Left lung (tissue), 10 donors: Measurements from ENCODE around the gene PHACTR2. TPM values are rescaled to one million over a fixed set of nuclear protein-coding genes. Genes with fewer than 3 reads are reported as not detected.
"Not testable (repeated sequence)": the region's sequence is repeated elsewhere in the genome, so short reads cannot be mapped to it uniquely, and the experiment has no call there.

Experiments
- ATAC-seq: fragments of 200-7000 bp; cut with Tn5 transposase; one replicate; pipeline ENCODE4 v1.9.1; 2020; ENCODE audit warnings: moderate library complexity
- DNase-seq, 4 donors: peaks; one replicate each; pipeline ENCODE4 v3.0.0-alpha.2; 2013 to 2020
- H3K27ac ChIP-seq, 2 donors: fragments of 200-600 bp; sonication (generic) in 1 of 2; one replicate each; pipeline versions ENCODE4 v1.5.0 to v1.8.0; 2020 to 2021
- H3K27me3 ChIP-seq, 2 donors: fragments of 200-600 bp; sonication (generic) in 1 of 2; one replicate each; pipeline versions ENCODE4 v1.5.0 to v1.8.0; 2020 to 2021
- H3K36me3 ChIP-seq, 2 donors: fragments of 200-600 bp; sonication (generic) in 1 of 2; one replicate each; pipeline versions ENCODE4 v1.5.0 to v1.8.0; 2020 to 2021
- H3K4me1 ChIP-seq, 2 donors: fragments of 200-600 bp; one replicate each; pipeline ENCODE4 v1.8.0; 2021
- H3K4me3 ChIP-seq, 2 donors: fragments of 200-600 bp; sonication (generic) in 1 of 2; one replicate each; pipeline versions ENCODE4 v1.5.0 to v1.8.0; 2020 to 2021; ENCODE audit warnings: mild to moderate bottlenecking in 1 of 2
- H3K9me3 ChIP-seq, 2 donors: fragments of 200-600 bp; sonication (generic) in 1 of 2; one replicate each; pipeline versions ENCODE4 v1.5.0 to v1.8.0; 2020 to 2021
- intact Hi-C, 2 donors: fragments of 100-400 bp; cut with DNase I; formaldehyde crosslinking; loops; one replicate each; pipeline versions ENCODE4 v1.11.2 to v1.14.2; 2022
- polyA plus RNA-seq, 6 donors: library from polyadenylated mRNA; unstranded; fragments of 120-200 nt; gene quantifications; one replicate each; pipeline ENCODE4 v1.2.1, GENCODE V29; 2013; ENCODE audit not compliant: insufficient read length in 6 of 6
- total RNA-seq, 2 donors: library from RNA; stranded (reverse); fragmentation: NEBNext Ultra II Directional; extraction: Animal tissue kit (Norgen Biotek cat#: 25700); gene quantifications; one replicate each; pipeline ENCODE4 v1.2.1, GENCODE V29; 2021
- TF ChIP-seq, protein P1 (sequence below), 2 donors: fragments of 200-600 bp; sonication (generic) in 1 of 2; IDR thresholded peaks; one replicate each; pipeline versions ENCODE4 v1.5.0 to v1.8.0; 2021; ENCODE audit warnings: antibody characterized with exemption in 2 of 2
- donor health status: DM: no; HTN: yes; CAD: no.
- donor health status: DM: no; HTN: no; CAD: no.

The PHACTR2 gene
- total and polyA plus RNA-seq, 8 donors, result 43.7 to 71.1 (median 49.8) TPM

DNA sequence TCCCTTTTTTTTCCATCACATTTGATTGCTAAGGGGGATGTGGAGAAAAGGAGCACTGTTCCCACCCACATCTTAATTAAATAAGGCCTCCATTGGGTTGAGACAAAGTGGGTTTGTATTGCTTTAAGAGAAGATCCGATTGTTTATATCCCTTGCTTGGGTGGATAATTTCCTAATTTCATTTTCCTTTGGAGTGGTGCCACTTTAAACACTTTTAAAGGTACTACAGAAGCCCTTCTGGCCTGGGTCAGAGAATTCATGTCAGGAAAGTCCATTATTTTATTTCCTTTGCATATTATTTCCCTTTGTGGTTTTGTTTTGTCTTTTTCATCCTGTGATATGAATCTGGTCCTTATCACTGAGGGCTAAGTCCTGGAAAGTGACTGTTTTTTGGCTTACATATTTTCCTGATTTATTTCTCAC is 56.9 kb downstream of the PHACTR2 start:
- H3K27ac ChIP-seq, result peak overlapping the region in 1 of 2 donors; percentile 19
- DNase-seq (no peak), ATAC-seq (peak; percentile 70)
- TF ChIP-seq, protein P1, sequence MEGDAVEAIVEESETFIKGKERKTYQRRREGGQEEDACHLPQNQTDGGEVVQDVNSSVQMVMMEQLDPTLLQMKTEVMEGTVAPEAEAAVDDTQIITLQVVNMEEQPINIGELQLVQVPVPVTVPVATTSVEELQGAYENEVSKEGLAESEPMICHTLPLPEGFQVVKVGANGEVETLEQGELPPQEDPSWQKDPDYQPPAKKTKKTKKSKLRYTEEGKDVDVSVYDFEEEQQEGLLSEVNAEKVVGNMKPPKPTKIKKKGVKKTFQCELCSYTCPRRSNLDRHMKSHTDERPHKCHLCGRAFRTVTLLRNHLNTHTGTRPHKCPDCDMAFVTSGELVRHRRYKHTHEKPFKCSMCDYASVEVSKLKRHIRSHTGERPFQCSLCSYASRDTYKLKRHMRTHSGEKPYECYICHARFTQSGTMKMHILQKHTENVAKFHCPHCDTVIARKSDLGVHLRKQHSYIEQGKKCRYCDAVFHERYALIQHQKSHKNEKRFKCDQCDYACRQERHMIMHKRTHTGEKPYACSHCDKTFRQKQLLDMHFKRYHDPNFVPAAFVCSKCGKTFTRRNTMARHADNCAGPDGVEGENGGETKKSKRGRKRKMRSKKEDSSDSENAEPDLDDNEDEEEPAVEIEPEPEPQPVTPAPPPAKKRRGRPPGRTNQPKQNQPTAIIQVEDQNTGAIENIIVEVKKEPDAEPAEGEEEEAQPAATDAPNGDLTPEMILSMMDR (IDR thresholded peaks at IDR 0.05), result no peak
- H3K27me3 ChIP-seq, result no peaks in the 10 kb centered on the region
- intact Hi-C loops, result no loop called here
- no peak overlapping the region for H3K4me3 ChIP-seq
- no peaks in the 10 kb centered on the region for H3K9me3 ChIP-seq
- H3K36me3 ChIP-seq, result no peaks in the 10 kb centered on the region
- H3K4me1 ChIP-seq, result peaks cover 9 to 54% of the 10 kb centered on the region in 2 donors

DNA sequence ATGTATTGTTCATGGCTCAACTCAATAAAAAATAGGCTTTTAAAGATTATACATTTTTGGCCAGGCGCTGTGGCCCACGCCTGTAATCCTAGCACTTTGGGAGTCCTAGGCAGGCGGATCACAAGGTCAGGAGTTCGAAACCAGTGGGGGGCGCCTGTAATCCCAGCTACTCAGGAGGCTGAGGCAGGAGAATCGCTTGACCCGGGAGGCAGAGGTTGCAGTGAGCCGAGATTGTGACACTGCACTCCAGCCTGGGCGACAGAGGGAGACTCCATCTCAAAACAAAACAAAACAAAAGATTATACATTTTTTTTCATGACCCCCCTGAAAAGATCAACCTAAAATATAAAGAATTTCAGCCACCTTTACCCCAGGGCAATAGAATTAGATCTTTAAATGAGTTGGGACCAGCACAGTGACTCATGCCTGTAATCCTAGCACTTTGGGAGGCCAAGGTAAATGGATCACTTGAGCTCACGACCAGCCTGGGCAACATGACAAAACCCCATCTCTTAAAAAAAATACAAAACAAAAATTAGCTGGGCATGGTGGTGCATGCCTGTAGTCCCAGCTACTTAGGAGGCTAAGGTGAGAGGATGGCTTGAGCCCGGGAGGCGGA is 60.4 kb downstream of the PHACTR2 start:
- DNase-seq, H3K9me3 ChIP-seq, H3K27me3 ChIP-seq, H3K27ac ChIP-seq, intact Hi-C loops, ATAC-seq, H3K36me3 ChIP-seq, H3K4me3 ChIP-seq: not testable (repeated sequence)
- H3K4me1 ChIP-seq, result peaks cover 18 to 68% of the 10 kb centered on the region in 2 donors

DNA sequence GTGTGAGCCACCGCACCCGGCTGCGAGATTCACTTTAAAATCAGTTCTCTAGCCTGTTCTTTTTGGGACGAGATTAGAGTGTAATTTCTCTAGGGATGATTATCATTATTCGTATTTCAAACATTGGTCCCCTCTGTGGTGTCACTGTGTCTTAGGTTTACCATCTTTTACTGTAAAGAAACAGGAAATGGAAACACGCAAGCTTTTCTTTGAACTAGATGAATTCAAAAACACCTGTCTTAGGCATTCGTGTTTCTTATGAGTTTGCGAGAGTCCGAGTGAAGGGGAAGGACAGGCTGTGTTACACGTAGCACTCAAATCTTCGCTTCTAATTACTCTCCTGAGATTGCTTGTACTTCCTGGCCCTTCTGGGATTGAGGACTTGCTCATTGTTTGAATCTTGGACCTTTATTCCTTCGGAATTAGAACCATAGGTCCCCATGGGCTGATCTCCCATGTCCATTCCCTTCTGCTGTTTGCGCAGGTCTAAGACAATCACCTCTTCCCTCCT is 61.6 kb downstream of the PHACTR2 start:
- ATAC-seq (no peak), DNase-seq (no peak)
- Histone ChIP-seq H3K27ac (no peak overlapping the region), H3K9me3 (no peaks in the 10 kb centered on the region), H3K27me3 (no peaks in the 10 kb centered on the region), H3K36me3 (no peaks in the 10 kb centered on the region), H3K4me1 (peaks cover 30 to 63% of the 10 kb centered on the region in 2 donors), H3K4me3 (no peak overlapping the region)
- TF ChIP-seq, protein P1 (IDR thresholded peaks at IDR 0.05), result no peak
- intact Hi-C loops, result no loop called here

DNA sequence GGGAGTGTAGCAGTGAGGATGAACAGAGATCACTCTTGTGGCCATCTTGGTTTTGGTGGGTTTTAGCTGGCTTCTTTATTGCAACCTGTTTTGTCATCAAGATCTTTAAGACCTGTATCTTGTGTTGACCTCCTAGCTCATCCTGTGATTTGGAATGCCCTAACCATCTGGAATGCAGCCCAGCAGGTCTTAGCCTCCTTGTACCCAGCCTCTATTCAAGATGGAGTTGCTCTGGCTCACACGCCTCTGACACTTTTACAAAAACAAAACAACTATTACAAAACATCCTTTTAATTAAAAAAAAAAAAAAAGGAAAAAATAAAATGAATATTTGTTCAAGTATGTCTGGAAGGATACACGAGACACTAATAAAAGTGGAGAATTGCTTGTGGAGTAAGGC is 62.4 kb downstream of the PHACTR2 start:
- no peaks in the 10 kb centered on the region for H3K36me3 ChIP-seq
- no peak for DNase-seq
- no peak overlapping the region for H3K27ac ChIP-seq
- H3K9me3 ChIP-seq, result no peaks in the 10 kb centered on the region
- no peaks in the 10 kb centered on the region for H3K27me3 ChIP-seq
- TF ChIP-seq, protein P1 (IDR thresholded peaks at IDR 0.05), result no peak
- ATAC-seq, result no peak
- intact Hi-C loops, result no loop called here
- H3K4me1 ChIP-seq, result peaks cover 34 to 63% of the 10 kb centered on the region in 2 donors
- no peak overlapping the region for H3K4me3 ChIP-seq

DNA sequence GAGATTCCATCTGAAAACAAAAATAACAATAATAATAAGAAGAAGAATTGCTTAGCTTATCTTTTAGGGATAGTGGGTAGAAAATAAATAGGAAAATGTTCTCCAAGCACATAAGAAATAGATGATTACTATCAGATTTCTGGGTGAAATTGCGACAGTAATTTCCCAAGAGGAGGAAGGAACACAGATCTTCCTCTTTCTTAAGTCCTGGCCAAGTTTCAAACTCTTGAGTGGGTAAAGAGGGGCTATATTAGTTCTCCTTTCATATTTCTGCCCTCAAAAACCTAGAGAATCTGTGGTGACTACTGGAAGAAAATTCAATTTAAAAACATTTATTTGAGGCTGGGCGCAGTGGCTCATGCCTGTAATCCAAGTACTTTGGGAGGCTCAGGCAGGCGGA is 63.7 kb downstream of the PHACTR2 start:
- no peaks in the 10 kb centered on the region for H3K9me3 ChIP-seq
- no peaks in the 10 kb centered on the region for H3K36me3 ChIP-seq
- ATAC-seq (no peak), DNase-seq (no peak)
- H3K27ac ChIP-seq, result peak overlapping the region in 1 of 2 donors; percentile 66
- no peak overlapping the region for H3K4me3 ChIP-seq
- intact Hi-C loops, result no loop called here
- H3K27me3 ChIP-seq, result no peaks in the 10 kb centered on the region
- peaks cover 37 to 60% of the 10 kb centered on the region in 2 donors for H3K4me1 ChIP-seq
- TF ChIP-seq, protein P1 (IDR thresholded peaks at IDR 0.05), result no peak
